ENCODE results near the gene AANAT.

DNA sequence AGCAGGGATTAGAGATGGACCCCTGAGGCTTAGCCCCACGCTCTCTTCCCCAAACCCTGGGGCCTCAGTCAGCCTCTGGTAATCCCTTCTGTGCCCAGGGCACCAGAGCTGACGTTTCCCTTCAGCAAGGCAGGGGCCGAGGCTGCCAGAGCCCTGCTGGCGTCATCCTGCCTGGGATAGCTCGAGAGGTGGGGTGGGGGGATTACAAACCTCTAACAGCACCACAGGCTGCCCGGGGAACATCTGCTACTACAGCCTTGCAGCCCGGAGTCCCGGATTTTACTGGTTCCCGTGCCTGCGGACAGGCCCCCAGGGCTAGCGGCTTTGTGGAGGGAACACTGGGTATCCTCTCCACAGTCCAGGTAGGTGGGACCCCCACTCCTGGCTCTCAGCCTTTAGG lies at the start of gene AANAT:
- TF ChIP-seq, protein P1, sequence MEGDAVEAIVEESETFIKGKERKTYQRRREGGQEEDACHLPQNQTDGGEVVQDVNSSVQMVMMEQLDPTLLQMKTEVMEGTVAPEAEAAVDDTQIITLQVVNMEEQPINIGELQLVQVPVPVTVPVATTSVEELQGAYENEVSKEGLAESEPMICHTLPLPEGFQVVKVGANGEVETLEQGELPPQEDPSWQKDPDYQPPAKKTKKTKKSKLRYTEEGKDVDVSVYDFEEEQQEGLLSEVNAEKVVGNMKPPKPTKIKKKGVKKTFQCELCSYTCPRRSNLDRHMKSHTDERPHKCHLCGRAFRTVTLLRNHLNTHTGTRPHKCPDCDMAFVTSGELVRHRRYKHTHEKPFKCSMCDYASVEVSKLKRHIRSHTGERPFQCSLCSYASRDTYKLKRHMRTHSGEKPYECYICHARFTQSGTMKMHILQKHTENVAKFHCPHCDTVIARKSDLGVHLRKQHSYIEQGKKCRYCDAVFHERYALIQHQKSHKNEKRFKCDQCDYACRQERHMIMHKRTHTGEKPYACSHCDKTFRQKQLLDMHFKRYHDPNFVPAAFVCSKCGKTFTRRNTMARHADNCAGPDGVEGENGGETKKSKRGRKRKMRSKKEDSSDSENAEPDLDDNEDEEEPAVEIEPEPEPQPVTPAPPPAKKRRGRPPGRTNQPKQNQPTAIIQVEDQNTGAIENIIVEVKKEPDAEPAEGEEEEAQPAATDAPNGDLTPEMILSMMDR (IDR thresholded peaks at IDR 0.05) = no peak
- TF ChIP-seq POLR2A (IDR thresholded peaks at IDR 0.05) = no peak

Data from uterus (tissue), 2 donors.